Measurements from ENCODE around the gene NEURL1B.

The NEURL1B gene

GRCh38 chr5:172683645-172684471 is 42.8 kb downstream of the NEURL1B start:
- peak; percentile 34 for DNase-seq

GRCh38 chr5:172685091-172685490 is 44.0 kb downstream of the NEURL1B start:
- no peak for DNase-seq

GRCh38 chr5:172686111-172686510 is 45.0 kb downstream of the NEURL1B start:
- DNase-seq, result no peak

GRCh38 chr5:172686539-172687390 is 45.7 kb downstream of the NEURL1B start:
- DNase-seq, result no peak

GRCh38 chr5:172687940-172688339 is 46.9 kb downstream of the NEURL1B start:
- DNase-seq, result no peak

GRCh38 chr5:172688349-172689217 is 47.5 kb downstream of the NEURL1B start:
- DNase-seq, result no peak

GRCh38 chr5:172689218-172689572 is 48.1 kb downstream of the NEURL1B start:
- DNase-seq, result no peak

- DNase-seq, result no peak
Observed at GRCh38 chr5:172689801-172690200, 48.7 kb downstream of the NEURL1B start.

- DNase-seq, result no peak
Observed at GRCh38 chr5:172690258-172691075, 49.4 kb downstream of the NEURL1B start.

- no peak for DNase-seq
Observed at GRCh38 chr5:172691886-172692285, 50.8 kb downstream of the NEURL1B start.

GRCh38 chr5:172692451-172692850 is 51.4 kb downstream of the NEURL1B start:
- DNase-seq, result no peak

- no peak for DNase-seq
Observed at GRCh38 chr5:172692981-172693380, 51.9 kb downstream of the NEURL1B start.

GRCh38 chr5:172694061-172694460 is 53.0 kb downstream of the NEURL1B start:
- no peak for DNase-seq

GRCh38 chr5:172694541-172694940 is 53.5 kb downstream of the NEURL1B start:
- no peak for DNase-seq

GRCh38 chr5:172695232-172696054 is 54.4 kb downstream of the NEURL1B start:
- no peak for DNase-seq

GRCh38 chr5:172696171-172696849 is 55.2 kb downstream of the NEURL1B start:
- no peak for DNase-seq

- DNase-seq, result peak; percentile 75
Observed at GRCh38 chr5:172697123-172698121, 56.4 kb downstream of the NEURL1B start.

GRCh38 chr5:172699423-172699822 is 58.4 kb downstream of the NEURL1B start:
- no peak for DNase-seq

- DNase-seq, result no peak
Observed at GRCh38 chr5:172699999-172700364, 58.9 kb downstream of the NEURL1B start.
